SK-N-SH (cell line): ENCODE results near the gene ZNF491. TPM values are rescaled to one million over a fixed set of nuclear protein-coding genes. Genes with fewer than 3 reads are reported as not detected.
"Not testable (repeated sequence)": the region's sequence is repeated elsewhere in the genome, so short reads cannot be mapped to it uniquely, and the experiment has no call there.

Source experiments
- CTCF ChIA-PET: fragments of 300-600, 350-600 bp; formaldehyde crosslinking; extraction: SDS; loops from one replicate; lab custom pipeline; 2021; lab: Yijun Ruan, JAX
- POLR2A ChIA-PET: fragments of 350-600 bp; sonication (Branson Sonifier 250); formaldehyde crosslinking; extraction: SDS; loops from one replicate; lab custom pipeline; 2020; ENCODE audit warnings: antibody characterized with exemption, inconsistent platforms; lab: Yijun Ruan, JAX
- DNase-seq: peaks from one replicate; pipeline ENCODE4 v3.0.0; 2012
- H2AFZ ChIP-seq: fragments of 200-600 bp; sonication (generic); 2 replicates; pipeline ENCODE4 v1.8.1; 2016; ENCODE audit warnings: antibody characterized with exemption, mild to moderate bottlenecking, low read depth
- H3F3A ChIP-seq: fragments of 200-600 bp; sonication (generic); replicated peaks from 2 replicates; pipeline ENCODE3; 2016; ENCODE audit warnings: antibody characterized with exemption, mild to moderate bottlenecking; ENCODE audit not compliant: insufficient read depth
- H3K27ac ChIP-seq, 2 experiments: fragments of 200-500 bp in 1 of 2; fragments of 200-600 bp in 1 of 2; sonication (Bioruptor generic) in 1 of 2; sonication (generic), shearing (Covaris generic) in 1 of 2; 2 replicates each; pipeline versions ENCODE4 v1.5.1 to v1.6.1; 2014 to 2016; ENCODE audit warnings: low read depth in 2 of 2, inconsistent platforms in 1 of 2, low read length in 1 of 2, mild to moderate bottlenecking in 1 of 2, mixed read lengths in 1 of 2
- H3K27me3 ChIP-seq: fragments of 200-600 bp; sonication (generic), shearing (Covaris generic); 2 replicates; pipeline ENCODE4 v1.6.1; 2016; ENCODE audit warnings: mixed run types; ENCODE audit not compliant: insufficient read depth
- H3K36me3 ChIP-seq, 2 experiments: fragments of 200-500 bp in 1 of 2; fragments of 200-600 bp in 1 of 2; sonication (Bioruptor generic) in 1 of 2; sonication (generic) in 1 of 2; replicated peaks in 1 of 2; 2 replicates each; pipeline versions ENCODE3 to v1.5.1; 2014 to 2016; ENCODE audit warnings: low read length in 1 of 2, mild to moderate bottlenecking in 1 of 2; ENCODE audit not compliant: insufficient read depth in 2 of 2, control insufficient read depth in 1 of 2
- H3K4me1 ChIP-seq, 2 experiments: fragments of 200-500 bp in 1 of 2; fragments of 200-600 bp in 1 of 2; sonication (Bioruptor generic) in 1 of 2; sonication (generic), shearing (Covaris generic) in 1 of 2; 2 replicates each; pipeline versions ENCODE4 v1.5.1 to v1.6.1; 2014 to 2016; ENCODE audit warnings: low read depth in 1 of 2, low read length in 1 of 2, mixed run types in 1 of 2; ENCODE audit not compliant: insufficient read depth in 2 of 2, control insufficient read depth in 1 of 2
- H3K4me2 ChIP-seq: fragments of 200-600 bp; sonication (generic), shearing (Covaris generic); 2 replicates; pipeline ENCODE4 v1.6.1; 2017; ENCODE audit warnings: mixed run types
- H3K4me3 ChIP-seq, 2 experiments: fragments of 200-500 bp in 1 of 2; fragments of 200-600 bp in 1 of 2; sonication (Bioruptor generic) in 1 of 2; sonication (generic), shearing (Covaris generic) in 1 of 2; 2 replicates each; pipeline versions ENCODE4 v1.5.1 to v1.8.1; 2014 to 2016; ENCODE audit warnings: low read depth in 2 of 2, inconsistent platforms in 1 of 2, low read length in 1 of 2, mild to moderate bottlenecking in 1 of 2, mixed read lengths in 1 of 2, moderate library complexity in 1 of 2
- H3K79me2 ChIP-seq: fragments of 200-600 bp; sonication (generic); 2 replicates; pipeline ENCODE4 v1.8.1; 2017; ENCODE audit warnings: mild to moderate bottlenecking; ENCODE audit not compliant: insufficient read depth
- H3K9ac ChIP-seq: fragments of 200-600 bp; sonication (generic); 2 replicates; pipeline ENCODE4 v1.6.1; 2017; ENCODE audit warnings: mixed run types
- H3K9me2 ChIP-seq: fragments of 200-600 bp; sonication (generic); 2 replicates; pipeline ENCODE4 v1.6.1; 2017; ENCODE audit warnings: mixed run types
- H3K9me3 ChIP-seq: fragments of 200-600 bp; sonication (generic); 2 replicates; pipeline ENCODE4 v1.6.1; 2017; ENCODE audit warnings: mixed run types, mild to moderate bottlenecking, moderate library complexity
- H4K20me1 ChIP-seq: fragments of 200-600 bp; sonication (generic); 2 replicates; pipeline ENCODE4 v1.6.1; 2017; ENCODE audit warnings: mild to moderate bottlenecking, mixed run types; ENCODE audit not compliant: insufficient read depth
- CHD2 ChIP-seq: fragments of 150-350 bp; IDR thresholded peaks from 2 replicates; pipeline ENCODE4 v1.6.1; 2018; ENCODE audit warnings: low read length; ENCODE audit not compliant: partially characterized antibody
- ELF1 ChIP-seq: IDR thresholded peaks from 2 replicates; pipeline ENCODE4 v1.4.0; 2012
- EZH2phosphoT487 ChIP-seq: fragments of 200-600 bp; sonication (generic); IDR thresholded peaks from 2 replicates; pipeline ENCODE4 v1.6.1; 2017; ENCODE audit warnings: low read depth, mixed run types, mild to moderate bottlenecking, antibody characterized with exemption, moderate library complexity, borderline replicate concordance
- FOSL2 ChIP-seq: IDR thresholded peaks from 2 replicates; pipeline ENCODE4 v1.4.0; 2012; ENCODE audit warnings: low read depth, mild to moderate bottlenecking, moderate library complexity, borderline replicate concordance
- JUND ChIP-seq: IDR thresholded peaks from 2 replicates; pipeline ENCODE4 v1.4.0; 2012
- MEF2A ChIP-seq: IDR thresholded peaks from 2 replicates; pipeline ENCODE4 v1.4.0; 2012; ENCODE audit warnings: low read depth, borderline replicate concordance
- MXI1 ChIP-seq: IDR thresholded peaks from 2 replicates; pipeline ENCODE4 v1.6.1; 2012; ENCODE audit warnings: mild to moderate bottlenecking, low read depth, low read length, improper control_type of control experiment
- POLR2AphosphoS5 ChIP-seq: IDR thresholded peaks from 2 replicates; pipeline ENCODE4 v1.6.1; 2012; ENCODE audit warnings: low read depth, low read length
- SIN3A ChIP-seq: IDR thresholded peaks from 2 replicates; pipeline ENCODE4 v1.6.1; 2012; ENCODE audit warnings: low read depth, mild to moderate bottlenecking, low read length, moderate library complexity, borderline replicate concordance
- SMC3 ChIP-seq: IDR thresholded peaks from 2 replicates; pipeline ENCODE4 v1.6.1; 2012; ENCODE audit warnings: low read depth, low read length, improper control_type of control experiment
- TCF12 ChIP-seq: IDR thresholded peaks from 2 replicates; pipeline ENCODE4 v1.4.0; 2012
- TEAD4 ChIP-seq: IDR thresholded peaks from 2 replicates; pipeline ENCODE4 v1.4.0; 2012; ENCODE audit warnings: mild to moderate bottlenecking, borderline replicate concordance; ENCODE audit not compliant: insufficient read depth
- YY1 ChIP-seq: IDR thresholded peaks from 2 replicates; pipeline ENCODE4 v1.4.0; 2012; ENCODE audit warnings: low read depth, mild to moderate bottlenecking
- WGBS: methylation state at CpG from one replicate; pipeline ENCODE4 v1.1.6; 2017; ENCODE audit warnings: low lambda C conversion rate; 5-methylcytosine and 5-hydroxymethylcytosine counted together
- polyA plus RNA-seq, 3 experiments: library from polyadenylated mRNA; depleted of rRNA; stranded (reverse); fragments of >200 nt; gene quantifications; 2 replicates each; pipeline ENCODE4 v1.2.3, GENCODE V29; 2012
- TF ChIP-seq, protein P1 (sequence below): fragments of 200-600 bp; sonication (generic); IDR thresholded peaks from 2 replicates; pipeline ENCODE4 v1.6.1; 2017; ENCODE audit warnings: antibody characterized with exemption, mild to moderate bottlenecking, moderate library complexity
- TF ChIP-seq, protein P2 (sequence below): IDR thresholded peaks from 2 replicates; pipeline ENCODE4 v1.4.0; 2012; ENCODE audit warnings: low read depth
- TF ChIP-seq, protein P3 (sequence below): fragments of 150-350 bp; IDR thresholded peaks from 2 replicates; pipeline ENCODE4 v1.6.1; 2016; ENCODE audit warnings: mild to moderate bottlenecking, low read depth, low read length
- TF ChIP-seq, protein P4 (sequence below): IDR thresholded peaks from 2 replicates; pipeline ENCODE4 v1.6.1; 2012; ENCODE audit warnings: mild to moderate bottlenecking, low read depth, low read length, moderate library complexity

Gene ZNF491
- polyA plus RNA-seq, 1 of the 3 experiments (the other 2 are of a cell fraction), result 0.77 TPM

DNA sequence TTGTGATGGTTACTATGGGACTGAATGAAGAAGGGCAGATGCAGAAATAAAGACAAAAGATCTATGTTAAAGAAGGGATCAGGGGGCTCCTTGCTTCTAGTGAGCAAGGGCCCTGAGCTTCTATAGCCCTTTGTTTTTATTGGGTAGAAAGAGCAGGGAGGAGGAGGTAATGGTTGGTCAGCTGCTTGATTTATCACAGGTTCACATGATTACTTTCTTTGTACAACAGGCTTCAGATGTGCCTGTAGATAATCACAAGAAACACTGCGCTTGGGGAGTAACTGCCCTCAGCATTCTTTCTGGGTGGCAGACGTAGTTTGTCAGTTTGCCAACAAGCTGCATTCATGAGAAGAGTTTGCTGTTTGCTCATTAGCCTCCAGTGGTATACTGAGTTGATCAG is 45.4 kb downstream of the ZNF491 start (continued):
- no peak for TF ChIP-seq FOSL2
- no peak for TF ChIP-seq MXI1
- TF ChIP-seq TEAD4, result no peak
- TF ChIP-seq JUND, result no peak
- no peak for TF ChIP-seq YY1
- TF ChIP-seq EZH2phosphoT487, result no peak

DNA sequence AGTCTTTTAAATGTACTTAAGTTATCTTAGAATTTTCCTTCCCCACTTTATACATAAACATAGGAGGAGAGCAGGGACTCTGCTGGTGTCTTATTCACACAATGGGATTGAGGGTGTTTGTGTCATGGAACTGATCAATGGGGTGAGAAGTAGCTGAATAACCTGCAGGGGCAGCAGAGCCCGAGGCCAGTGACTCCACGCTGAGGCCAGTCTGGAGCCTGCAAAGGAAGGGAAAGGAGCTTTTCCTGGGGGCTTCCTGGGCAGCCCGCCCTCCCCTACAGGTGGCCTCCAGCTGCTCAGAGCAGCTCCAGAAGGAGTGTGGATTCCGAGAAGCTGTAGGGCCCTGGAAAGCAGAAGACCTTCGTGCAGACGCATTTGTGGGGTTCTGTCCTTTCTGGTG is 49.3 kb downstream of the ZNF491 start:
- H3K9ac ChIP-seq, H3K27ac ChIP-seq, H3K4me2 ChIP-seq, DNase-seq, H3K9me3 ChIP-seq, H3F3A ChIP-seq, H3K79me2 ChIP-seq, H3K4me3 ChIP-seq, H4K20me1 ChIP-seq, POLR2A ChIA-PET, H3K4me1 ChIP-seq, H2AFZ ChIP-seq, H3K9me2 ChIP-seq, H3K36me3 ChIP-seq, H3K27me3 ChIP-seq: not testable (repeated sequence)
- CTCF ChIA-PET, result interaction anchor here (1.0 to 1.1 kb wide), 2 partner anchors 10 to 50 kb away, joined by 3 to 6 read pairs; partner anchors contain the start of gene ZNF491
- 48% methylated on average over 3 of the region's 6 CpGs for WGBS

DNA sequence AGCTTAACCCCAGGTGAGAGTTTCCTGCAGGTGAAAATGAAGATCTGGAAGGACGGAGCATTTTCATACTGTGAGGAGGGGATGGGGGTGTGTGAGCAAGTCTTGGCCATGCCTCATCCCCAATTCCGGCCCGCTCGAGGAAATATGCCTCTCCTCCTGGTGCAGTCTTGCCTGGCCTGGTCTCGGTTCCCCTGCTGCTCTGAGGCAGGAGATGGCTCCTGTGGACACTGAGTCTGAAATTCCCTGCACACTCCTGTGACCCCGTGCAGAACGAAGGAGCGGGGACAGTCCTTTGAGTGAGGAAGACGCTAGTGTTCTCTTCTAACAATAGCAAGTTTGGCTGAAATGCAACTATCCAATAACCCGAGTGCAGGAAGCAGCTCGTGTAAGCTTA is 49.9 kb downstream of the ZNF491 start:
- Histone ChIP-seq H4K20me1 (no peaks in the 10 kb centered on the region), H3K4me2 (peak overlapping the region; percentile 78), H3K27me3 (no peaks in the 10 kb centered on the region), H2AFZ (peak overlapping the region; percentile 83; the same call in 1 of the 2 replicates), H3F3A (no peaks in the 10 kb centered on the region), H3K9me2 (no peaks in the 10 kb centered on the region), H3K36me3 (peaks cover 0 to 6% of the 10 kb centered on the region in 2 experiments), H3K4me3 (peak overlapping the region; percentile 57 to 82), H3K9ac (no peak overlapping the region), H3K79me2 (peaks cover 4% of the 10 kb centered on the region; the same call in 1 of the 2 replicates), H3K9me3 (no peaks in the 10 kb centered on the region), H3K27ac (no peak overlapping the region), H3K4me1 (peaks cover 0 to 5% of the 10 kb centered on the region in 2 experiments; a peak in 1 of 4 replicates)
- TF ChIP-seq, protein P1, sequence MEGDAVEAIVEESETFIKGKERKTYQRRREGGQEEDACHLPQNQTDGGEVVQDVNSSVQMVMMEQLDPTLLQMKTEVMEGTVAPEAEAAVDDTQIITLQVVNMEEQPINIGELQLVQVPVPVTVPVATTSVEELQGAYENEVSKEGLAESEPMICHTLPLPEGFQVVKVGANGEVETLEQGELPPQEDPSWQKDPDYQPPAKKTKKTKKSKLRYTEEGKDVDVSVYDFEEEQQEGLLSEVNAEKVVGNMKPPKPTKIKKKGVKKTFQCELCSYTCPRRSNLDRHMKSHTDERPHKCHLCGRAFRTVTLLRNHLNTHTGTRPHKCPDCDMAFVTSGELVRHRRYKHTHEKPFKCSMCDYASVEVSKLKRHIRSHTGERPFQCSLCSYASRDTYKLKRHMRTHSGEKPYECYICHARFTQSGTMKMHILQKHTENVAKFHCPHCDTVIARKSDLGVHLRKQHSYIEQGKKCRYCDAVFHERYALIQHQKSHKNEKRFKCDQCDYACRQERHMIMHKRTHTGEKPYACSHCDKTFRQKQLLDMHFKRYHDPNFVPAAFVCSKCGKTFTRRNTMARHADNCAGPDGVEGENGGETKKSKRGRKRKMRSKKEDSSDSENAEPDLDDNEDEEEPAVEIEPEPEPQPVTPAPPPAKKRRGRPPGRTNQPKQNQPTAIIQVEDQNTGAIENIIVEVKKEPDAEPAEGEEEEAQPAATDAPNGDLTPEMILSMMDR, result no peak
- TF ChIP-seq, protein P2, sequence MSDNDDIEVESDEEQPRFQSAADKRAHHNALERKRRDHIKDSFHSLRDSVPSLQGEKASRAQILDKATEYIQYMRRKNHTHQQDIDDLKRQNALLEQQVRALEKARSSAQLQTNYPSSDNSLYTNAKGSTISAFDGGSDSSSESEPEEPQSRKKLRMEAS, result no peak
- TF ChIP-seq MXI1 (no peak), ELF1 (no peak), TEAD4 (no peak), CHD2 (no peak), YY1 (no peak), EZH2phosphoT487 (no peak), TCF12 (no peak), SIN3A (no peak), MEF2A (no peak), SMC3 (no peak), POLR2AphosphoS5 (no peak)
- TF ChIP-seq, protein P3, sequence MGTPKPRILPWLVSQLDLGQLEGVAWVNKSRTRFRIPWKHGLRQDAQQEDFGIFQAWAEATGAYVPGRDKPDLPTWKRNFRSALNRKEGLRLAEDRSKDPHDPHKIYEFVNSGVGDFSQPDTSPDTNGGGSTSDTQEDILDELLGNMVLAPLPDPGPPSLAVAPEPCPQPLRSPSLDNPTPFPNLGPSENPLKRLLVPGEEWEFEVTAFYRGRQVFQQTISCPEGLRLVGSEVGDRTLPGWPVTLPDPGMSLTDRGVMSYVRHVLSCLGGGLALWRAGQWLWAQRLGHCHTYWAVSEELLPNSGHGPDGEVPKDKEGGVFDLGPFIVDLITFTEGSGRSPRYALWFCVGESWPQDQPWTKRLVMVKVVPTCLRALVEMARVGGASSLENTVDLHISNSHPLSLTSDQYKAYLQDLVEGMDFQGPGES, result no peak
- TF ChIP-seq, protein P4, sequence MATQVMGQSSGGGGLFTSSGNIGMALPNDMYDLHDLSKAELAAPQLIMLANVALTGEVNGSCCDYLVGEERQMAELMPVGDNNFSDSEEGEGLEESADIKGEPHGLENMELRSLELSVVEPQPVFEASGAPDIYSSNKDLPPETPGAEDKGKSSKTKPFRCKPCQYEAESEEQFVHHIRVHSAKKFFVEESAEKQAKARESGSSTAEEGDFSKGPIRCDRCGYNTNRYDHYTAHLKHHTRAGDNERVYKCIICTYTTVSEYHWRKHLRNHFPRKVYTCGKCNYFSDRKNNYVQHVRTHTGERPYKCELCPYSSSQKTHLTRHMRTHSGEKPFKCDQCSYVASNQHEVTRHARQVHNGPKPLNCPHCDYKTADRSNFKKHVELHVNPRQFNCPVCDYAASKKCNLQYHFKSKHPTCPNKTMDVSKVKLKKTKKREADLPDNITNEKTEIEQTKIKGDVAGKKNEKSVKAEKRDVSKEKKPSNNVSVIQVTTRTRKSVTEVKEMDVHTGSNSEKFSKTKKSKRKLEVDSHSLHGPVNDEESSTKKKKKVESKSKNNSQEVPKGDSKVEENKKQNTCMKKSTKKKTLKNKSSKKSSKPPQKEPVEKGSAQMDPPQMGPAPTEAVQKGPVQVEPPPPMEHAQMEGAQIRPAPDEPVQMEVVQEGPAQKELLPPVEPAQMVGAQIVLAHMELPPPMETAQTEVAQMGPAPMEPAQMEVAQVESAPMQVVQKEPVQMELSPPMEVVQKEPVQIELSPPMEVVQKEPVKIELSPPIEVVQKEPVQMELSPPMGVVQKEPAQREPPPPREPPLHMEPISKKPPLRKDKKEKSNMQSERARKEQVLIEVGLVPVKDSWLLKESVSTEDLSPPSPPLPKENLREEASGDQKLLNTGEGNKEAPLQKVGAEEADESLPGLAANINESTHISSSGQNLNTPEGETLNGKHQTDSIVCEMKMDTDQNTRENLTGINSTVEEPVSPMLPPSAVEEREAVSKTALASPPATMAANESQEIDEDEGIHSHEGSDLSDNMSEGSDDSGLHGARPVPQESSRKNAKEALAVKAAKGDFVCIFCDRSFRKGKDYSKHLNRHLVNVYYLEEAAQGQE, result no peak
- WGBS, result 44% methylated on average over 11 of the region's 11 CpGs
- DNase-seq, result peak; percentile 7
- POLR2A ChIA-PET, result no interaction called here
- CTCF ChIA-PET, result interaction anchor here (0.8 to 1.4 kb wide), 3 partner anchors 11 to 76 kb away, joined by 3 to 6 read pairs (median 3); partner anchors contain the start of gene ZNF491
